ENCODE data around the gene RPL39.

- no peak for TF ChIP-seq CTCF (IDR thresholded peaks at IDR 0.05; ENCODE audit: poor library complexity)
- no peak for TF ChIP-seq EZH2 (IDR thresholded peaks at IDR 0.05; ENCODE audit: borderline replicate concordance)
- no peak for TF ChIP-seq EZH2phosphoT487 (IDR thresholded peaks at IDR 0.05; ENCODE audit: low read depth, severe bottlenecking, unreplicated experiment)
Measured at GRCh38 chrX:119816300-119816699, 24.9 kb upstream of the RPL39 start.

Measured in hepatocyte (in vitro differentiated cells).